ENCODE data around the gene ZFP36L2. TPM values are rescaled to one million over a fixed set of nuclear protein-coding genes. Genes with fewer than 3 reads are reported as not detected.

The ZFP36L2 gene
- total RNA-seq, 1 experiment from 2014 or later: 105 TPM

- Histone ChIP-seq H2BK5ac (ENCODE audit: insufficient read length, low read length) (no peak overlapping the region), H3K27ac (ENCODE audit: insufficient read length, low read depth, low read length) (no peak overlapping the region), H3K18ac (ENCODE audit: insufficient read length, low read depth, low read length) (peak overlapping the region; percentile 19), H3K23me2 (ENCODE audit: insufficient read length, low read depth, low read length, poor library complexity, severe bottlenecking) (no peaks in the 10 kb centered on the region), H3K79me1 (ENCODE audit: insufficient read depth, low read depth, low read length, poor library complexity, severe bottlenecking) (no peaks in the 10 kb centered on the region), H2BK20ac (ENCODE audit: low read depth, low read length, poor library complexity, severe bottlenecking) (no peak overlapping the region), H3K4me2 (ENCODE audit: insufficient read depth, insufficient read length, low read length) (no peak overlapping the region), H2BK120ac (ENCODE audit: low read depth, low read length, poor library complexity, severe bottlenecking) (no peak overlapping the region), H2AFZ (ENCODE audit: low read length) (no peak overlapping the region), H3K4ac (ENCODE audit: low read depth, low read length) (no peak overlapping the region), H3T11ph (ENCODE audit: low read length) (no peak overlapping the region), H3K9me3 (ENCODE audit: control insufficient read depth, low read depth, low read length) (no peaks in the 10 kb centered on the region), H2BK15ac (ENCODE audit: low read depth, low read length) (no peak overlapping the region), H2BK12ac (ENCODE audit: insufficient read length, low read depth, low read length) (no peak overlapping the region), H3K27me3 (ENCODE audit: insufficient read depth, low read length) (no peaks in the 10 kb centered on the region), H4K91ac (ENCODE audit: insufficient read length, low read depth, low read length) (no peak overlapping the region), H4K5ac (ENCODE audit: insufficient read length, low read depth, low read length) (no peak overlapping the region), H3K14ac (ENCODE audit: insufficient read depth, low read length) (no peak overlapping the region; the same call in 1 of the 2 replicates), H3K79me2 (ENCODE audit: insufficient read depth, low read length) (no peaks in the 10 kb centered on the region), H3K9ac (ENCODE audit: extremely low read depth, insufficient read length, low read length) (no peak overlapping the region), H2AK5ac (ENCODE audit: insufficient read length, low read length) (no peak overlapping the region), H4K20me1 (ENCODE audit: control insufficient read depth, insufficient read depth, insufficient read length) (no peaks in the 10 kb centered on the region), H3K23ac (ENCODE audit: insufficient read length, low read depth, low read length) (no peak overlapping the region), H3K56ac (ENCODE audit: insufficient read length, low read depth, low read length) (no peak overlapping the region), H4K8ac (replicated peaks; ENCODE audit: insufficient read length, low read depth, low read length) (no peak overlapping the region), H3K4me1 (ENCODE audit: insufficient read depth, low read length) (no peaks in the 10 kb centered on the region; the same call in 1 of the 2 replicates)
- Mint-ChIP-seq H3K4me3 (no peak overlapping the region), H3K36me3 (ENCODE audit: insufficient read depth in 1 of 3, low read depth in 3 of 3) (no peaks in the 10 kb centered on the region; a peak in 1 of 7 replicates), H3K27me3 (ENCODE audit: low read depth) (no peaks in the 10 kb centered on the region), H3K9me3 (no peaks in the 10 kb centered on the region), H3K4me1 (peaks cover 18 to 29% of the 10 kb centered on the region in 2 experiments), H3K27ac (no peak overlapping the region)
- no peak for TF ChIP-seq CTCF (conservative IDR thresholded peaks at IDR 0.05)
- DNase-seq: no peak
- WGBS (ENCODE audit: extremely low coverage, insufficient read length, low lambda C conversion rate): no CpG with 5 or more reads among the region's 11 CpGs
These were observed 23.0 kb downstream of the ZFP36L2 start for GRCh38 chr2:43203373-43203772.
